Measurements from ENCODE around the gene FAM200C. TPM values are rescaled to one million over a fixed set of nuclear protein-coding genes. Genes with fewer than 3 reads are reported as not detected.

FAM200C gene
- polyA plus RNA-seq, 1 experiment: 1.6 TPM

GRCh38 chr5:160419458-160420330 is 19.8 kb upstream of the FAM200C start:
- H3K4me3 ChIP-seq (ENCODE audit: low read depth, low read length): peak overlapping the region; percentile 91
- CTCF ChIA-PET: interaction anchor here (3.2 kb wide), 1 partner anchor 19 kb away, joined by 13 read pairs; no protein-coding TSS in a partner anchor
- H3K36me3 ChIP-seq (ENCODE audit: control insufficient read depth, insufficient read depth, low read length): 0 out of 2 replicates have a peak, but pooled peaks cover 2% of the 10 kb centered on the region
- POLR2A ChIA-PET: interaction anchor here (1.3 kb wide), 1 partner anchor 19 kb away, joined by 11 read pairs; the partner anchor contains the start of gene FAM200C
- no peak for TF ChIP-seq CTCF (IDR thresholded peaks at IDR 0.05; ENCODE audit: insufficient read depth, low read depth, low read length)
- no peak for DNase-seq (ENCODE audit: low read depth)
- H3K27me3 ChIP-seq (ENCODE audit: control insufficient read depth, insufficient read depth, low read length): no peaks in the 10 kb centered on the region

- Histone ChIP-seq H3K36me3 (ENCODE audit: control insufficient read depth, insufficient read depth, low read length) (0 out of 2 replicates have a peak, but pooled peaks cover 2% of the 10 kb centered on the region), H3K27me3 (ENCODE audit: control insufficient read depth, insufficient read depth, low read length) (no peaks in the 10 kb centered on the region), H3K4me3 (ENCODE audit: low read depth, low read length) (peak within 1 kb of the TSS; percentile 91)
- peak; percentile 86 for DNase-seq (ENCODE audit: low read depth)
- POLR2A ChIA-PET: interaction anchor here (0.6 to 1.3 kb wide), 4 partner anchors 18 to 1211 kb away, joined by 4 to 11 read pairs (median 9); partner anchors contain the start of gene FAM200C
- TF ChIP-seq CTCF (IDR thresholded peaks at IDR 0.05; ENCODE audit: insufficient read depth, low read depth, low read length): no peak
- CTCF ChIA-PET: interaction anchor here (3.2 kb wide), 1 partner anchor 20 kb away, joined by 13 read pairs; no protein-coding TSS in a partner anchor
Observed at GRCh38 chr5:160418561-160419457, 19.0 kb upstream of the FAM200C start, which contains the start of gene SLU7. Gene SLU7, minus strand, starts transcription at chr5:160419081. Its CDS starts 3,787 bp downstream, at chr5:160415294.

GRCh38 chr5:160398806-160399205 is 1.0 kb downstream of the FAM200C start:
- no peak for TF ChIP-seq CTCF (IDR thresholded peaks at IDR 0.05; ENCODE audit: insufficient read depth, low read depth, low read length)
- Histone ChIP-seq H3K36me3 (ENCODE audit: control insufficient read depth, insufficient read depth, low read length) (peaks cover 3% of the 10 kb centered on the region; the same call in 1 of the 2 replicates), H3K27me3 (ENCODE audit: control insufficient read depth, insufficient read depth, low read length) (no peaks in the 10 kb centered on the region), H3K4me3 (ENCODE audit: low read depth, low read length) (peak overlapping the region; percentile 70)
- no peak for DNase-seq (ENCODE audit: low read depth)
- POLR2A ChIA-PET: no interaction called here
- CTCF ChIA-PET: no interaction called here

GRCh38 chr5:160397492-160397891 is 2.4 kb downstream of the FAM200C start:
- Histone ChIP-seq H3K4me3 (ENCODE audit: low read depth, low read length) (no peak overlapping the region), H3K27me3 (ENCODE audit: control insufficient read depth, insufficient read depth, low read length) (no peaks in the 10 kb centered on the region), H3K36me3 (ENCODE audit: control insufficient read depth, insufficient read depth, low read length) (no peaks in the 10 kb centered on the region)
- ChIA-PET CTCF (interaction anchor here (1.6 kb wide), 1 partner anchor 52 kb away, joined by 3 read pairs; no protein-coding TSS in a partner anchor), POLR2A (no interaction called here)
- DNase-seq (ENCODE audit: low read depth): no peak
- TF ChIP-seq CTCF (IDR thresholded peaks at IDR 0.05; ENCODE audit: insufficient read depth, low read depth, low read length): no peak

Data from BJ (cell line).